ENCODE results near the gene KCNJ13.

KCNJ13 gene

GRCh38 chr2:232773815-232774214 lies 2.5 kb downstream of the KCNJ13 start:
- TF ChIP-seq, protein P1, sequence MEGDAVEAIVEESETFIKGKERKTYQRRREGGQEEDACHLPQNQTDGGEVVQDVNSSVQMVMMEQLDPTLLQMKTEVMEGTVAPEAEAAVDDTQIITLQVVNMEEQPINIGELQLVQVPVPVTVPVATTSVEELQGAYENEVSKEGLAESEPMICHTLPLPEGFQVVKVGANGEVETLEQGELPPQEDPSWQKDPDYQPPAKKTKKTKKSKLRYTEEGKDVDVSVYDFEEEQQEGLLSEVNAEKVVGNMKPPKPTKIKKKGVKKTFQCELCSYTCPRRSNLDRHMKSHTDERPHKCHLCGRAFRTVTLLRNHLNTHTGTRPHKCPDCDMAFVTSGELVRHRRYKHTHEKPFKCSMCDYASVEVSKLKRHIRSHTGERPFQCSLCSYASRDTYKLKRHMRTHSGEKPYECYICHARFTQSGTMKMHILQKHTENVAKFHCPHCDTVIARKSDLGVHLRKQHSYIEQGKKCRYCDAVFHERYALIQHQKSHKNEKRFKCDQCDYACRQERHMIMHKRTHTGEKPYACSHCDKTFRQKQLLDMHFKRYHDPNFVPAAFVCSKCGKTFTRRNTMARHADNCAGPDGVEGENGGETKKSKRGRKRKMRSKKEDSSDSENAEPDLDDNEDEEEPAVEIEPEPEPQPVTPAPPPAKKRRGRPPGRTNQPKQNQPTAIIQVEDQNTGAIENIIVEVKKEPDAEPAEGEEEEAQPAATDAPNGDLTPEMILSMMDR (IDR thresholded peaks at IDR 0.05; ENCODE audit: poor library complexity, severe bottlenecking) = no peak
- Histone ChIP-seq H3K27me3 (ENCODE audit: insufficient read depth, poor library complexity, severe bottlenecking) (no peaks in the 10 kb centered on the region), H3K4me3 (ENCODE audit: severe bottlenecking) (no peak overlapping the region), H3K36me3 (ENCODE audit: low read depth) (peaks cover 58% of the 10 kb centered on the region), H3K4me1 (ENCODE audit: insufficient read depth, poor library complexity, severe bottlenecking) (no peaks in the 10 kb centered on the region), H3K27ac (ENCODE audit: poor library complexity, severe bottlenecking) (no peak overlapping the region), H3K9me3 (ENCODE audit: severe bottlenecking) (no peaks in the 10 kb centered on the region)
- DNase-seq (ENCODE audit: low spot score) (no peak), ATAC-seq (ENCODE audit: low read depth) (no peak)

- Histone ChIP-seq H3K4me3 (ENCODE audit: severe bottlenecking) (no peak overlapping the region), H3K9me3 (ENCODE audit: severe bottlenecking) (no peaks in the 10 kb centered on the region), H3K27me3 (ENCODE audit: insufficient read depth, poor library complexity, severe bottlenecking) (no peaks in the 10 kb centered on the region), H3K27ac (ENCODE audit: poor library complexity, severe bottlenecking) (no peak overlapping the region), H3K4me1 (ENCODE audit: insufficient read depth, poor library complexity, severe bottlenecking) (no peaks in the 10 kb centered on the region), H3K36me3 (ENCODE audit: low read depth) (peaks cover 67% of the 10 kb centered on the region)
- no peak for ATAC-seq (ENCODE audit: low read depth)
- TF ChIP-seq, protein P1 (IDR thresholded peaks at IDR 0.05; ENCODE audit: poor library complexity, severe bottlenecking) = no peak
- DNase-seq (ENCODE audit: low spot score) = no peak
Measured at GRCh38 chr2:232772531-232772930, 3.8 kb downstream of the KCNJ13 start.

DNA sequence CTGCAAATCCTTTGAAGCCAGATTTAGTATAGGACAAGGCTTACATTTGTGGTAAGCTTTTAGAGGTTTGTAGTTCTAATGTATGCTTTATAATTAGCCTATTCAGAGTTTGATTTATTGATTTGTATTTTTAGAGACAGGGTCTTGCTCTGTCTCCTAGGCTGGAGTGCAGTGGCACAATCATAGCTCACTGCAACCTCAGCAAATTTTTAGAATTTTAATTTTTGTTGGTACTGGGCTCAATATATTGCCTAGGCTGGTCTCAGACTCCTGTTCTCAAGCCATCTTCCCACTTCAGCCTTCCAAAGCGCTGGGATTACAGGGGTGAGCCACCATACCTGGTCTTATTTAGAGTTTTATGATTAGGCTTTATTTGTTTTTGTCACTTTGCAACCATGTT lies 4.5 kb downstream of the KCNJ13 start:
- no peaks in the 10 kb centered on the region for H3K4me1 ChIP-seq (ENCODE audit: insufficient read depth, poor library complexity, severe bottlenecking)
- H3K36me3 ChIP-seq (ENCODE audit: low read depth) = peaks cover 69% of the 10 kb centered on the region

DNA sequence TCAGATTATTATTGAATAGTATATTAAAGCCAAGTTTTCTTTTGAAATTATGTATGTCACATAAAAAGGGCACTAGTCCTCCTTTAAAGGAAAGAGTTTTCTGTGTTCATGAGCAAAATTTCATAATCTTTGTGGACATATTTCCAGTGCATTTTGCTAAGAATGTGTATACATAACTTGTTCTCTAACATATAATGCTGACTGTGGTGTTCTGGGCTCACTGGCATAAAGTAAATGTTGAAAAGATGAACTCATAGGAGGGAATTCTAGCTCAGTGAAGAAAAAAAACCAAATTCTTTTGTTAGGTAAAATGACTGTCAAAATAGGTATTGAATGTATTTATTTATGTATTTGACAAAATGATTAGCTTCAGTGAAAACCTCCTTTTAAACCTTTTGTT lies 6.2 kb downstream of the KCNJ13 start:
- DNase-seq (ENCODE audit: low spot score) (no peak), ATAC-seq (ENCODE audit: low read depth) (no peak)
- H3K27ac ChIP-seq (ENCODE audit: poor library complexity, severe bottlenecking) = no peak overlapping the region
- TF ChIP-seq, protein P1 (IDR thresholded peaks at IDR 0.05; ENCODE audit: poor library complexity, severe bottlenecking) = no peak
- H3K9me3 ChIP-seq (ENCODE audit: severe bottlenecking) = no peaks in the 10 kb centered on the region
- H3K4me3 ChIP-seq (ENCODE audit: severe bottlenecking) = no peak overlapping the region
- no peaks in the 10 kb centered on the region for H3K4me1 ChIP-seq (ENCODE audit: insufficient read depth, poor library complexity, severe bottlenecking)
- no peaks in the 10 kb centered on the region for H3K27me3 ChIP-seq (ENCODE audit: insufficient read depth, poor library complexity, severe bottlenecking)
- peaks cover 70% of the 10 kb centered on the region for H3K36me3 ChIP-seq (ENCODE audit: low read depth)

More for the DNA sequence above, 4.5 kb downstream of the KCNJ13 start:
- no peak overlapping the region for H3K27ac ChIP-seq (ENCODE audit: poor library complexity, severe bottlenecking)
- no peak overlapping the region for H3K4me3 ChIP-seq (ENCODE audit: severe bottlenecking)
- H3K9me3 ChIP-seq (ENCODE audit: severe bottlenecking) = no peaks in the 10 kb centered on the region
- no peak for ATAC-seq (ENCODE audit: low read depth)
- TF ChIP-seq, protein P1 (IDR thresholded peaks at IDR 0.05; ENCODE audit: poor library complexity, severe bottlenecking) = no peak
- H3K27me3 ChIP-seq (ENCODE audit: insufficient read depth, poor library complexity, severe bottlenecking) = no peaks in the 10 kb centered on the region
- DNase-seq (ENCODE audit: low spot score) = no peak

DNA sequence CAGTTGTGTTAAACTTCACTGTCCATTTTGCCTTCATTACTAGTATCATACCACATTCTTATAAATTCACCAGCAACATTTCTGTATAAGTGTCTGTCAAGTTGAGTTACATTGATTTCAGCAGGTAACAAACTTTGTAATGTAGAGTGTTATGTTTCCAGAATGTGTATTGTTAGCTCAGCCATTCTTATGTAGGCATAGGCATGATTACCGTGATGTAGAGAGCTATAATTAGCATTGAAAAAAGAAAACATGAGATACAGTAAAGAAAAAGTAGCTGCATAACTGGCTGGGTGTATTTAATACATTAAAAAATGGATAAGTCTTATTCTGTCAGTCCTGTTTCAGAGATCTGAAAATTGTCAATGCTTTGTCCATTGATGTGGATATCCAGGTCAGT lies 8.5 kb downstream of the KCNJ13 start:
- peaks cover 79% of the 10 kb centered on the region for H3K36me3 ChIP-seq (ENCODE audit: low read depth)
- TF ChIP-seq, protein P1 (IDR thresholded peaks at IDR 0.05; ENCODE audit: poor library complexity, severe bottlenecking) = no peak
- H3K9me3 ChIP-seq (ENCODE audit: severe bottlenecking) = no peaks in the 10 kb centered on the region
- no peaks in the 10 kb centered on the region for H3K27me3 ChIP-seq (ENCODE audit: insufficient read depth, poor library complexity, severe bottlenecking)
- no peak overlapping the region for H3K4me3 ChIP-seq (ENCODE audit: severe bottlenecking)
- DNase-seq (ENCODE audit: low spot score) (no peak), ATAC-seq (ENCODE audit: low read depth) (no peak)
- no peak overlapping the region for H3K27ac ChIP-seq (ENCODE audit: poor library complexity, severe bottlenecking)
- no peaks in the 10 kb centered on the region for H3K4me1 ChIP-seq (ENCODE audit: insufficient read depth, poor library complexity, severe bottlenecking)

Measured in RWPE2 (cell line).